Measurements from ENCODE around the gene CCDC171.

The CCDC171 gene

GRCh38 chr9:15999422-16000339, 446.8 kb downstream of the CCDC171 start:
- no peak for TF ChIP-seq CTCF (IDR thresholded peaks at IDR 0.05; ENCODE audit: low read depth, low read length)
- Histone ChIP-seq H3K36me3 (no peaks in the 10 kb centered on the region), H3K9me3 (ENCODE audit: severe bottlenecking) (no peaks in the 10 kb centered on the region), H3K4me3 (ENCODE audit: low read depth, low read length) (no peak overlapping the region), H3K27me3 (ENCODE audit: insufficient read depth, low read depth, severe bottlenecking) (no peaks in the 10 kb centered on the region), H3K27ac (no peak overlapping the region)
- DNase-seq = no peak

- Histone ChIP-seq H3K27me3 (ENCODE audit: insufficient read depth, low read depth, severe bottlenecking) (no peaks in the 10 kb centered on the region), H3K27ac (no peak overlapping the region)
These were observed 448.0 kb downstream of the CCDC171 start for GRCh38 chr9:16000811-16001210.

GRCh38 chr9:16001856-16002255, 449.0 kb downstream of the CCDC171 start:
- no peaks in the 10 kb centered on the region for H3K9me3 ChIP-seq (ENCODE audit: severe bottlenecking)
- DNase-seq = no peak

More at GRCh38 chr9:16000811-16001210, 448.0 kb downstream of the CCDC171 start:
- Histone ChIP-seq H3K9me3 (ENCODE audit: severe bottlenecking) (no peaks in the 10 kb centered on the region), H3K36me3 (no peaks in the 10 kb centered on the region), H3K4me3 (ENCODE audit: low read depth, low read length) (no peak overlapping the region)
- TF ChIP-seq CTCF (IDR thresholded peaks at IDR 0.05; ENCODE audit: low read depth, low read length) = no peak
- DNase-seq = no peak

DNA sequence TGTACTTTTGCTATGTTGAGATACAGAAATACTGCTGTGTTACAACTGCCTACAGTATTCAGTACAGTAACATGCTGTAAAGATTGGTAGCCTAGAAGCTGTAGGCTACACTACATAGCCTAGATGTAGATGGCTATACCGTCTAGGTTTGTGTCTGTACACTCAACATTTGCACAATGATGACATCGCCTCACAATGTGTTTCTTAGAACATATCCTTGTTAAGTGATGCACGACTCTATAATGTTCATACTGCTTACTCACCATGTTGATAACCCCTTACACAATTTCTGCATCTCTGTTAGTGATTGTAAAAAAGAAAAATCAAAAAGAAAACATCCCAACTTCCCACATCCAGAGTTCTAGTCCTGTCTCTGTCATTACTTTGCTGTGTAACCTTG, 450.0 kb downstream of the CCDC171 start:
- DNase-seq = no peak
- no peak for TF ChIP-seq CTCF (IDR thresholded peaks at IDR 0.05; ENCODE audit: low read depth, low read length)
- H3K9me3 ChIP-seq (ENCODE audit: severe bottlenecking) = no peaks in the 10 kb centered on the region
- H3K4me3 ChIP-seq (ENCODE audit: low read depth, low read length) = no peak overlapping the region
- H3K27me3 ChIP-seq (ENCODE audit: insufficient read depth, low read depth, severe bottlenecking) = no peaks in the 10 kb centered on the region
- H3K36me3 ChIP-seq = no peaks in the 10 kb centered on the region
- H3K27ac ChIP-seq = no peak overlapping the region

More at GRCh38 chr9:16001856-16002255, 449.0 kb downstream of the CCDC171 start:
- Histone ChIP-seq H3K27ac (no peak overlapping the region), H3K4me3 (ENCODE audit: low read depth, low read length) (no peak overlapping the region), H3K36me3 (no peaks in the 10 kb centered on the region), H3K27me3 (ENCODE audit: insufficient read depth, low read depth, severe bottlenecking) (no peaks in the 10 kb centered on the region)
- TF ChIP-seq CTCF (IDR thresholded peaks at IDR 0.05; ENCODE audit: low read depth, low read length) = no peak

DNA sequence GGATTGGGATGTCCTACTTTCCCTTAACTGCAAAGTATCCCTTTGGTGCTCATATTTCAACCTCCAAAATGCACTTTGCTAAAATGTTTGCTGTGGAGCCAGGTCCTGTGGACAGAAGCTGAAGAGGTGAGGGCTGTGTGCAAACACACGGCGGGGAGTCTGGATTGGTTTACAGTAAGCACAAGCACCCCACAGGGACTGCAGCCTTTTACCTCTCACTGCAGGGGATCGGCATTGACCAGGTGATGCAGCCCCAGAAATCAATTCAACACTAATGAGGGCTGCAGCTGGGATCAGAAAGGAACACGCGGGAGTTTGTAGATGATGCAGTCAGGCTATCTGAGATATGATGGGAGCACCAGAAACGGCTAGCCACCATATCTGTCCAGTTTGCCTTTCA, 450.9 kb downstream of the CCDC171 start:
- H3K4me3 ChIP-seq (ENCODE audit: low read depth, low read length) = no peak overlapping the region
- no peak overlapping the region for H3K27ac ChIP-seq
- TF ChIP-seq CTCF (IDR thresholded peaks at IDR 0.05; ENCODE audit: low read depth, low read length) = no peak
- H3K9me3 ChIP-seq (ENCODE audit: severe bottlenecking) = no peaks in the 10 kb centered on the region
- H3K27me3 ChIP-seq (ENCODE audit: insufficient read depth, low read depth, severe bottlenecking) = no peaks in the 10 kb centered on the region
- no peaks in the 10 kb centered on the region for H3K36me3 ChIP-seq
- no peak for DNase-seq

Measured in WERI-Rb-1 (cell line).